Muscle layer of colon (tissue), 2 donors: Measurements from ENCODE around the gene NPAS2.

Experiments used
- H3K27ac ChIP-seq: one replicate; pipeline ENCODE4 v1.7.0; 2013; ENCODE audit warnings: low read depth, mild to moderate bottlenecking, low read length, moderate library complexity
- H3K27me3 ChIP-seq, 2 donors: one replicate each; pipeline ENCODE4 v1.7.0; 2013; ENCODE audit warnings: low read length in 2 of 2, mild to moderate bottlenecking in 2 of 2; ENCODE audit not compliant: insufficient read depth in 2 of 2, control insufficient read depth in 1 of 2
- H3K36me3 ChIP-seq: one replicate; pipeline ENCODE4 v1.7.0; 2013; ENCODE audit warnings: mild to moderate bottlenecking, low read length; ENCODE audit not compliant: insufficient read depth
- H3K4me1 ChIP-seq: one replicate; pipeline ENCODE4 v1.7.0; 2013; ENCODE audit warnings: mild to moderate bottlenecking, low read length; ENCODE audit not compliant: insufficient read depth
- H3K4me3 ChIP-seq, 2 donors: one replicate each; pipeline ENCODE4 v1.7.0; 2013; ENCODE audit warnings: low read length in 2 of 2, low read depth in 1 of 2, mild to moderate bottlenecking in 1 of 2, moderate library complexity in 1 of 2
- H3K9ac ChIP-seq: one replicate; pipeline ENCODE4 v1.7.0; 2013; ENCODE audit warnings: low read length
- H3K9me3 ChIP-seq: one replicate; pipeline ENCODE4 v1.7.0; 2013; ENCODE audit warnings: mild to moderate bottlenecking, low read length
- donor health status: abdominal sarcoma.
- donor health status: Adenocarcinoma of cecum.

The NPAS2 gene

GRCh38 chr2:100819370-100820272 is at the start of gene NPAS2:
Gene NPAS2, plus strand, starts transcription at chr2:100820139. Its CDS starts 84,616 bp downstream, at chr2:100904755.
- H3K36me3 ChIP-seq, result no peaks in the 10 kb centered on the region
- H3K27ac ChIP-seq, result peak within 1 kb of the TSS; percentile 27
- no peaks in the 10 kb centered on the region for H3K9me3 ChIP-seq
- H3K4me1 ChIP-seq, result peaks cover 5% of the 10 kb centered on the region
- H3K27me3 ChIP-seq, result no peaks in the 10 kb centered on the region
- H3K9ac ChIP-seq, result peak within 1 kb of the TSS; percentile 42
- peak within 1 kb of the TSS; percentile 58 to 61 for H3K4me3 ChIP-seq

DNA sequence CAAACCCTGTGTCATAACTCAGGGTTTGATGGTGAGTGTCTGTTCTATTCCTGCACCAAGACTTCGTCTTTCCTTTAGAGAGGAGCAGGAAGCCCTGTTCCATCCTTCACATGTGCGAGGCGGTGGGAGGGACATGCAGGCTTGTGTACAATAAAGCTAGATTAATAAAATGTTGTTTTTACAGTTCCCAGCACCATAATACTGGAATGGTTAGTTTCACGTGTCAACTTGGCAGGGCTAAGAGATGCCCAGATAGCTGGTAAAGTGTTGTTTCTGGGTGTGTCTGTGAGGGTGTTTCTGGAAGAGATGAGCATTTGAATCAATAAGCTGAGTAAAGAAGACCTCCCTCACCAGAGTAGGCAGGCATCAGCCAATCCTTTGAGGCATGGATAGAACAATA is 48.8 kb upstream of the NPAS2 start:
- H3K4me1 ChIP-seq, result peaks cover 25% of the 10 kb centered on the region
- no peaks in the 10 kb centered on the region for H3K36me3 ChIP-seq
- H3K4me3 ChIP-seq, result no peak overlapping the region
- H3K9ac ChIP-seq, result no peak overlapping the region
- H3K9me3 ChIP-seq, result no peaks in the 10 kb centered on the region
- H3K27me3 ChIP-seq, result no peaks in the 10 kb centered on the region
- H3K27ac ChIP-seq, result no peak overlapping the region

GRCh38 chr2:100773538-100773937 is 46.4 kb upstream of the NPAS2 start:
- Histone ChIP-seq H3K27ac (no peak overlapping the region), H3K4me1 (peaks cover 2% of the 10 kb centered on the region), H3K4me3 (no peak overlapping the region), H3K27me3 (no peaks in the 10 kb centered on the region), H3K9me3 (no peaks in the 10 kb centered on the region), H3K36me3 (no peaks in the 10 kb centered on the region), H3K9ac (no peak overlapping the region)

- Histone ChIP-seq H3K9me3 (no peaks in the 10 kb centered on the region), H3K4me3 (no peak overlapping the region), H3K27ac (no peak overlapping the region), H3K27me3 (no peaks in the 10 kb centered on the region), H3K36me3 (no peaks in the 10 kb centered on the region), H3K9ac (no peak overlapping the region), H3K4me1 (no peaks in the 10 kb centered on the region)
Measured at GRCh38 chr2:100776445-100776844, 43.5 kb upstream of the NPAS2 start.

- Histone ChIP-seq H3K4me1 (no peaks in the 10 kb centered on the region), H3K9me3 (no peaks in the 10 kb centered on the region), H3K27me3 (no peaks in the 10 kb centered on the region), H3K9ac (no peak overlapping the region), H3K27ac (no peak overlapping the region), H3K4me3 (no peak overlapping the region), H3K36me3 (no peaks in the 10 kb centered on the region)
Measured at GRCh38 chr2:100778637-100779450, 41.1 kb upstream of the NPAS2 start.

- H3K9me3 ChIP-seq, result no peaks in the 10 kb centered on the region
- H3K4me1 ChIP-seq, result no peaks in the 10 kb centered on the region
- no peak overlapping the region for H3K4me3 ChIP-seq
- no peaks in the 10 kb centered on the region for H3K36me3 ChIP-seq
- H3K9ac ChIP-seq, result no peak overlapping the region
- no peaks in the 10 kb centered on the region for H3K27me3 ChIP-seq
- no peak overlapping the region for H3K27ac ChIP-seq
Measured at GRCh38 chr2:100779908-100780202, 40.1 kb upstream of the NPAS2 start.

DNA sequence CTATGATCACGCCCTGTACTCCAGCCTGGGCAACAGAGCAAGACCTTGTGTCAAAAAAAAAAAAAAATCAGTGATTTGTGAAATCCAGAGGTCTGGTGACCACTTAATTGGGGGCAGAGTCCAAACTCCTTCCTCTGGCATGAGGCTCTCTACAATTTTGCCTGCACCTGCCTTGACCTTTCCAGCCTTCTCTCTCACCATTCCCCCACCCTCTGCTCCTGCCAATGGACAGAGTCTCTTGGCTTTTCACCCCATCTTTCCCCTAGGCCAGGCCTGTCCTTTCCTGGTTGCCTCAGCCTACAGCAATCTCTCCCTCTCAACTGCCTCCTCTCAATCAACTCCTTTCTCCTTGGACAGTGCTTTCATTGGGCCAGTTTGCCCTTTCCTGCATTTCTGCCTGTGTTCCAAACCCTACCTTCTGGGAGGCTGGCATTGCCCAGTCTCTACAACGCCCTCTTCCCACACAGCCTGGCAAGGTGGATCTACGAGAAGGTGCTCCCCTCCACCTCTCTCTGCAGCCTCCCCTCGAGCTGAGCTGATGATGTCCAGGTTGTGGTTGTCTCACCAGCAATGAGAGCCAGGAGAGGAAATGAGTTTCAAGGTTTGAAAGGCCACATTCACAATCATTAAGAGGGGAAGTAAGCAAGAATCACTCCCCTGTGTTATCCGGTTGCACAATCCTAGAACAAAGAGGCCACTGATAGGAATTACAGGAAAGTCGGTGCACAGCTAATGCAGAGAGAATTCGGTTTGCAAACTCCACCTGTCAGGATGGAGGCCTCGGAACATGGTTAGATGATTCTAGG is 39.5 kb upstream of the NPAS2 start:
- Histone ChIP-seq H3K36me3 (no peaks in the 10 kb centered on the region), H3K4me1 (no peaks in the 10 kb centered on the region), H3K9me3 (no peaks in the 10 kb centered on the region), H3K27me3 (no peaks in the 10 kb centered on the region), H3K27ac (no peak overlapping the region), H3K4me3 (no peak overlapping the region), H3K9ac (no peak overlapping the region)

- no peak overlapping the region for H3K4me3 ChIP-seq
- H3K27me3 ChIP-seq, result no peaks in the 10 kb centered on the region
- H3K9ac ChIP-seq, result no peak overlapping the region
- no peak overlapping the region for H3K27ac ChIP-seq
- H3K36me3 ChIP-seq, result no peaks in the 10 kb centered on the region
- no peaks in the 10 kb centered on the region for H3K9me3 ChIP-seq
- H3K4me1 ChIP-seq, result no peaks in the 10 kb centered on the region
Measured at GRCh38 chr2:100781009-100781325, 39.0 kb upstream of the NPAS2 start.

GRCh38 chr2:100781523-100782379 is 38.2 kb upstream of the NPAS2 start:
- Histone ChIP-seq H3K27ac (no peak overlapping the region), H3K4me1 (no peaks in the 10 kb centered on the region), H3K9ac (no peak overlapping the region), H3K4me3 (no peak overlapping the region), H3K27me3 (no peaks in the 10 kb centered on the region), H3K9me3 (no peaks in the 10 kb centered on the region), H3K36me3 (no peaks in the 10 kb centered on the region)

- H3K4me1 ChIP-seq, result no peaks in the 10 kb centered on the region
- no peak overlapping the region for H3K27ac ChIP-seq
Measured at GRCh38 chr2:100782380-100782878, 37.5 kb upstream of the NPAS2 start.

More at GRCh38 chr2:100782380-100782878, 37.5 kb upstream of the NPAS2 start:
- Histone ChIP-seq H3K9me3 (no peaks in the 10 kb centered on the region), H3K36me3 (no peaks in the 10 kb centered on the region), H3K4me3 (no peak overlapping the region), H3K9ac (no peak overlapping the region), H3K27me3 (no peaks in the 10 kb centered on the region)
